H9 (cell line): Measurements from ENCODE around the gene PLRG1. TPM values are rescaled to one million over a fixed set of nuclear protein-coding genes. Genes with fewer than 3 reads are reported as not detected.

Source experiments
- DNase-seq: peaks from one replicate; pipeline ENCODE4 v3.0.0-alpha.2; 2017
- H2AFZ ChIP-seq: one replicate; pipeline ENCODE4 v1.6.1; 2013; ENCODE audit warnings: mild to moderate bottlenecking, low read length, control low read depth, moderate library complexity
- H2AK5ac ChIP-seq: 2 replicates; pipeline ENCODE4 v1.6.1; 2013; ENCODE audit warnings: low read length, control low read depth, mixed read lengths; ENCODE audit not compliant: insufficient read length
- H2BK120ac ChIP-seq: one replicate; pipeline ENCODE4 v1.6.1; 2013; ENCODE audit warnings: low read depth, mild to moderate bottlenecking, low read length, control low read depth, inconsistent platforms; ENCODE audit not compliant: poor library complexity, severe bottlenecking
- H2BK12ac ChIP-seq: 2 replicates; pipeline ENCODE4 v1.6.1; 2013; ENCODE audit warnings: low read length, control low read depth, mixed read lengths, low read depth; ENCODE audit not compliant: insufficient read length
- H2BK15ac ChIP-seq: 2 replicates; pipeline ENCODE4 v1.6.1; 2013; ENCODE audit warnings: low read depth, low read length, control low read depth
- H2BK20ac ChIP-seq: one replicate; pipeline ENCODE4 v1.6.1; 2013; ENCODE audit warnings: low read depth, mild to moderate bottlenecking, low read length, control low read depth, inconsistent platforms; ENCODE audit not compliant: poor library complexity, severe bottlenecking
- H2BK5ac ChIP-seq: 2 replicates; pipeline ENCODE4 v1.6.1; 2013; ENCODE audit warnings: low read length, control low read depth, mixed read lengths; ENCODE audit not compliant: insufficient read length
- H3K14ac ChIP-seq: 2 replicates; pipeline ENCODE4 v1.6.1; 2013; ENCODE audit warnings: low read length, control low read depth; ENCODE audit not compliant: insufficient read depth
- H3K18ac ChIP-seq: 2 replicates; pipeline ENCODE4 v1.6.1; 2013; ENCODE audit warnings: low read depth, mild to moderate bottlenecking, mixed read lengths, low read length, control low read depth; ENCODE audit not compliant: insufficient read length
- H3K23ac ChIP-seq: 2 replicates; pipeline ENCODE4 v1.6.1; 2013; ENCODE audit warnings: low read length, control low read depth, mixed read lengths, low read depth; ENCODE audit not compliant: insufficient read length
- H3K23me2 ChIP-seq: 2 replicates; pipeline ENCODE4 v1.6.1; 2013; ENCODE audit warnings: low read depth, mild to moderate bottlenecking, mixed read lengths, low read length, control low read depth; ENCODE audit not compliant: insufficient read length, poor library complexity, severe bottlenecking
- H3K27ac ChIP-seq: 2 replicates; pipeline ENCODE4 v1.5.1; 2013; ENCODE audit warnings: low read length, control low read depth, mixed read lengths, low read depth; ENCODE audit not compliant: insufficient read length
- H3K27me3 ChIP-seq: 2 replicates; pipeline ENCODE4 v1.6.1; 2013; ENCODE audit warnings: low read length, control low read depth, inconsistent platforms; ENCODE audit not compliant: insufficient read depth
- H3K4ac ChIP-seq: 2 replicates; pipeline ENCODE4 v1.6.1; 2013; ENCODE audit warnings: low read depth, mild to moderate bottlenecking, control low read depth, inconsistent platforms, low read length, moderate library complexity
- H3K4me1 ChIP-seq: 2 replicates; pipeline ENCODE4 v1.6.1; 2013; ENCODE audit warnings: low read length, control low read depth, inconsistent platforms; ENCODE audit not compliant: insufficient read depth
- H3K4me2 ChIP-seq: 2 replicates; pipeline ENCODE4 v1.6.1; 2013; ENCODE audit warnings: low read length, control low read depth, mixed read lengths; ENCODE audit not compliant: insufficient read length, insufficient read depth
- H3K56ac ChIP-seq: 2 replicates; pipeline ENCODE4 v1.6.1; 2013; ENCODE audit warnings: low read depth, mild to moderate bottlenecking, mixed read lengths, low read length, control low read depth; ENCODE audit not compliant: insufficient read length
- H3K79me1 ChIP-seq: 2 replicates; pipeline ENCODE4 v1.6.1; 2013; ENCODE audit warnings: low read depth, mild to moderate bottlenecking, moderate library complexity, low read length, control low read depth, inconsistent platforms; ENCODE audit not compliant: insufficient read depth, poor library complexity, severe bottlenecking
- H3K79me2 ChIP-seq: 2 replicates; pipeline ENCODE4 v1.6.1; 2013; ENCODE audit warnings: low read length, control low read depth, inconsistent platforms; ENCODE audit not compliant: insufficient read depth
- H3K9ac ChIP-seq: 2 replicates; pipeline ENCODE4 v1.6.1; 2013; ENCODE audit warnings: low read length, control low read depth, mixed read lengths; ENCODE audit not compliant: insufficient read length; ENCODE audit errors: extremely low read depth
- H3K9me3 ChIP-seq: one replicate; pipeline ENCODE4 v1.6.1; 2013; ENCODE audit warnings: low read depth, low read length, inconsistent platforms; ENCODE audit not compliant: control insufficient read depth
- H3T11ph ChIP-seq: one replicate; pipeline ENCODE4 v1.6.1; 2013; ENCODE audit warnings: mild to moderate bottlenecking, low read length, control low read depth, inconsistent platforms
- H4K20me1 ChIP-seq: one replicate; pipeline ENCODE4 v1.6.1; 2013; ENCODE audit not compliant: control insufficient read depth, insufficient read length, insufficient read depth
- H4K5ac ChIP-seq: 2 replicates; pipeline ENCODE4 v1.6.1; 2013; ENCODE audit warnings: low read depth, mild to moderate bottlenecking, mixed read lengths, low read length, control low read depth; ENCODE audit not compliant: insufficient read length
- H4K8ac ChIP-seq: replicated peaks from 2 replicates; pipeline ENCODE4 v1.6.1; 2013; ENCODE audit warnings: low read length, control low read depth, mixed read lengths, low read depth; ENCODE audit not compliant: insufficient read length
- H4K91ac ChIP-seq: 2 replicates; pipeline ENCODE4 v1.6.1; 2013; ENCODE audit warnings: low read depth, mild to moderate bottlenecking, moderate library complexity, mixed read lengths, low read length, control low read depth; ENCODE audit not compliant: insufficient read length
- H3K27ac Mint-ChIP-seq, 3 experiments: 2 replicates in 2 of 3; 3 replicates in 1 of 3; pipeline ENCODE4 v1.8.0; 2020 to 2021; ENCODE audit warnings: mixed read lengths in 3 of 3, mild to moderate bottlenecking in 1 of 3, moderate library complexity in 1 of 3
- H3K27me3 Mint-ChIP-seq: 2 replicates; pipeline ENCODE4 v1.8.0; 2021; ENCODE audit warnings: low read depth, mild to moderate bottlenecking, moderate library complexity, mixed read lengths
- H3K36me3 Mint-ChIP-seq, 3 experiments: 2 replicates in 2 of 3; 3 replicates in 1 of 3; pipeline ENCODE4 v1.8.0; 2020 to 2021; ENCODE audit warnings: low read depth in 3 of 3, mixed read lengths in 3 of 3; ENCODE audit not compliant: insufficient read depth in 1 of 3
- H3K4me1 Mint-ChIP-seq, 2 experiments: 2 replicates each; pipeline ENCODE4 v1.8.0; 2020; ENCODE audit warnings: mixed read lengths in 2 of 2
- H3K4me3 Mint-ChIP-seq, 2 experiments: 2 replicates in 1 of 2; 3 replicates in 1 of 2; pipeline ENCODE4 v1.8.0; 2020 to 2021; ENCODE audit warnings: mild to moderate bottlenecking in 2 of 2, mixed read lengths in 2 of 2, moderate library complexity in 1 of 2
- H3K9me3 Mint-ChIP-seq, 2 experiments: 2 replicates in 1 of 2; 3 replicates in 1 of 2; pipeline ENCODE4 v1.8.0; 2020; ENCODE audit warnings: mild to moderate bottlenecking in 2 of 2, mixed read lengths in 2 of 2, moderate library complexity in 1 of 2
- WGBS: extraction: QIAGEN DNeasy Blood & Tissue Kit; methylation state at CpG from one replicate; pipeline ENCODE4 v1.1.7; 2013; ENCODE audit warnings: missing lambda C conversion rate, low lambda C conversion rate, mixed read lengths; ENCODE audit not compliant: insufficient read length; ENCODE audit errors: extremely low coverage; 5-methylcytosine and 5-hydroxymethylcytosine counted together
- total RNA-seq: library from RNA; stranded (reverse); gene quantifications from 2 replicates; pipeline ENCODE4 v1.2.1, GENCODE V29; 2021
- TF ChIP-seq, protein P1 (sequence below): fragments of 200-600 bp; sonication (generic); conservative IDR thresholded peaks from 3 replicates; pipeline ENCODE4 v1.8.0; 2021; ENCODE audit warnings: antibody characterized with exemption, mild to moderate bottlenecking

PLRG1 gene
- total RNA-seq, 1 experiment from 2014 or later, result 113 TPM

DNA sequence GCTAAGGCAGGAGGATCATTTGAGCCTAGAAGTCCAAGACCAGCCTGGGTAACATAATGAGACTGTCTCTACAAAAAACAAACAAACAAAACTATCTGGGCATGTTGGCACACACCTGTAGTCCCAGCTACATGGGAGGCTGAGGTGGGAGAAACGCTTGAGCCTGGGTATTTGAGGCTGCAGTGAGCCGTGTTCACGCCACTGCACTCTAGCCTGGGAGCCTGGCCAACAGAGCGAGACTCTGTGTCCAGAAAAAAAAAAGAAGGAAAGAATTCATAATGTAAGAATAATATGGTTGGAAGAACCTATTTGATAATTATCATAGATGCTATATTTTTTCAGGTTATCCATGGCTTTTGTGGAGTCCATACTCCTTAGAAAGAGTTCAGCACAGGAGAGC, 32.6 kb downstream of the PLRG1 start:
- DNase-seq, result no peak
- Mint-ChIP-seq H3K4me3 (no peak overlapping the region), H3K9me3 (peaks cover 0 to 5% of the 10 kb centered on the region in 2 experiments; a peak in 3 of 5 replicates), H3K27ac (no peak overlapping the region), H3K27me3 (no peaks in the 10 kb centered on the region; the same call in 1 of the 2 replicates), H3K4me1 (peaks cover 1 to 2% of the 10 kb centered on the region in 2 experiments; a peak in 3 of 4 replicates), H3K36me3 (no peaks in the 10 kb centered on the region)
- Histone ChIP-seq H2BK20ac (no peak overlapping the region), H2BK15ac (no peak overlapping the region), H2BK5ac (no peak overlapping the region), H4K5ac (no peak overlapping the region), H3K18ac (no peak overlapping the region), H2BK12ac (no peak overlapping the region), H3K27me3 (no peaks in the 10 kb centered on the region), H2AFZ (no peak overlapping the region), H3K4me2 (no peak overlapping the region), H3K79me2 (no peaks in the 10 kb centered on the region), H3K23me2 (no peaks in the 10 kb centered on the region), H4K91ac (no peak overlapping the region), H2AK5ac (no peak overlapping the region), H3K27ac (no peak overlapping the region), H3K4me1 (no peaks in the 10 kb centered on the region), H3K23ac (no peak overlapping the region), H3K4ac (no peak overlapping the region), H3K14ac (no peak overlapping the region), H4K20me1 (no peaks in the 10 kb centered on the region), H3K9me3 (no peaks in the 10 kb centered on the region), H3K79me1 (no peaks in the 10 kb centered on the region), H3K9ac (no peak overlapping the region), H3T11ph (no peak overlapping the region), H3K56ac (no peak overlapping the region), H2BK120ac (no peak overlapping the region), H4K8ac (no peak overlapping the region)
- TF ChIP-seq, protein P1, sequence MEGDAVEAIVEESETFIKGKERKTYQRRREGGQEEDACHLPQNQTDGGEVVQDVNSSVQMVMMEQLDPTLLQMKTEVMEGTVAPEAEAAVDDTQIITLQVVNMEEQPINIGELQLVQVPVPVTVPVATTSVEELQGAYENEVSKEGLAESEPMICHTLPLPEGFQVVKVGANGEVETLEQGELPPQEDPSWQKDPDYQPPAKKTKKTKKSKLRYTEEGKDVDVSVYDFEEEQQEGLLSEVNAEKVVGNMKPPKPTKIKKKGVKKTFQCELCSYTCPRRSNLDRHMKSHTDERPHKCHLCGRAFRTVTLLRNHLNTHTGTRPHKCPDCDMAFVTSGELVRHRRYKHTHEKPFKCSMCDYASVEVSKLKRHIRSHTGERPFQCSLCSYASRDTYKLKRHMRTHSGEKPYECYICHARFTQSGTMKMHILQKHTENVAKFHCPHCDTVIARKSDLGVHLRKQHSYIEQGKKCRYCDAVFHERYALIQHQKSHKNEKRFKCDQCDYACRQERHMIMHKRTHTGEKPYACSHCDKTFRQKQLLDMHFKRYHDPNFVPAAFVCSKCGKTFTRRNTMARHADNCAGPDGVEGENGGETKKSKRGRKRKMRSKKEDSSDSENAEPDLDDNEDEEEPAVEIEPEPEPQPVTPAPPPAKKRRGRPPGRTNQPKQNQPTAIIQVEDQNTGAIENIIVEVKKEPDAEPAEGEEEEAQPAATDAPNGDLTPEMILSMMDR, result no peak
- WGBS, result no CpG with 5 or more reads among the region's 4 CpGs
